Measurements from ENCODE around the gene HRAS. TPM values are rescaled to one million over a fixed set of nuclear protein-coding genes. Genes with fewer than 3 reads are reported as not detected.

The HRAS gene
- total and polyA plus RNA-seq, 2 of the 8 experiments (the other 6 are each of a cell fraction or from before 2014, with no cell fraction given), result 44.3 to 54.7 TPM

GRCh38 chr11:518463-519202 is 16.7 kb downstream of the HRAS start:
- no peaks in the 10 kb centered on the region for H4K20me1 ChIP-seq (replicated peaks in 1 of 2; ENCODE audit: control insufficient read depth in 1 of 2, insufficient read depth in 2 of 2, low read length in 2 of 2)
- no peak overlapping the region for H3K27ac ChIP-seq (ENCODE audit: low read depth, low read length)
- no peaks in the 10 kb centered on the region for H3K79me2 ChIP-seq (ENCODE audit: control insufficient read depth in 1 of 2, insufficient read depth in 2 of 2, low read length in 2 of 2)
- H4K5ac ChIP-seq (ENCODE audit: insufficient read length, low read depth, low read length), result no peak overlapping the region
- H3K36me3 ChIP-seq (ENCODE audit: control insufficient read depth in 2 of 4, insufficient read depth in 4 of 4, low read length in 3 of 4), result no peaks in the 10 kb centered on the region
- no peak overlapping the region for H2BK15ac ChIP-seq (ENCODE audit: low read length)
- peak overlapping the region; percentile 41; the same call in 1 of the 2 replicates for H4K8ac ChIP-seq (ENCODE audit: extremely low read depth, insufficient read depth, low read length)
- no peak overlapping the region for H3K4ac ChIP-seq (replicated peaks; ENCODE audit: insufficient read length, low read depth, low read length)
- H3K27me3 ChIP-seq (replicated peaks in 1 of 4; ENCODE audit: control insufficient read depth in 3 of 4, extremely low read depth in 1 of 4, insufficient read depth in 3 of 4, low read length in 3 of 4), result 0 out of 7 replicates have a peak, but pooled peaks cover 0 to 3% (median 0%) of the 10 kb centered on the region in 4 experiments
- no peak for FAIRE-seq
- DNase-seq (ENCODE audit: low read depth in 1 of 2, low spot score in 2 of 2), result peak; percentile 51 to 93
- no peak overlapping the region for H2BK5ac ChIP-seq (ENCODE audit: low read depth, low read length)
- H3K23ac ChIP-seq (ENCODE audit: insufficient read length), result no peak overlapping the region
- H3K14ac ChIP-seq (ENCODE audit: insufficient read length), result no peak overlapping the region
- 24% methylated on average over 56 of the region's 74 CpGs; no CpG with 5 or more reads in 1 of the 2 experiments for WGBS, 2 experiments (ENCODE audit: extremely low coverage in 1 of 2, insufficient coverage in 1 of 2, insufficient read length in 1 of 2, insufficient replicate concordance in 2 of 2, low coverage in 1 of 2, low lambda C conversion rate in 2 of 2, missing lambda C conversion rate in 1 of 2)
- peak overlapping the region in 1 of 2 experiments; percentile 40; a peak in 2 of 4 replicates for H3K4me2 ChIP-seq (ENCODE audit: insufficient read depth in 1 of 2, low read depth in 2 of 2, low read length in 2 of 2)
- no peaks in the 10 kb centered on the region for H3K4me1 ChIP-seq (replicated peaks in 1 of 4; ENCODE audit: control insufficient read depth in 3 of 4, insufficient read depth in 4 of 4, low read length in 3 of 4)
- no peak overlapping the region for H2BK20ac ChIP-seq (ENCODE audit: low read length)
- CTCF ChIA-PET (ENCODE audit: partially characterized antibody), result interaction anchor here (0.6 to 2.0 kb wide), 30 partner anchors 9 to 403 kb away, joined by 3 to 14 read pairs (median 5); partner anchors contain the start of genes HRAS and PTDSS2
- H3K9ac ChIP-seq (replicated peaks in 1 of 4; ENCODE audit: extremely low read depth in 1 of 4, low read depth in 3 of 4, low read length in 3 of 4), result no peak overlapping the region
- H3K79me1 ChIP-seq (ENCODE audit: low read depth, low read length), result no peaks in the 10 kb centered on the region
- H3K4me3 ChIP-seq (ENCODE audit: extremely low read depth in 1 of 4, insufficient read depth in 2 of 4, low read depth in 3 of 4, low read length in 4 of 4), result peak overlapping the region in 1 of 4 experiments; percentile 45; a peak in 2 of 8 replicates
- no peak overlapping the region for H3K18ac ChIP-seq (ENCODE audit: extremely low read depth, low read length)
- no peak overlapping the region for H2BK12ac ChIP-seq (ENCODE audit: low read depth, low read length)
- H3K56ac ChIP-seq (replicated peaks; ENCODE audit: insufficient read length, low read depth, low read length), result no peak overlapping the region
- no peak overlapping the region for H2BK120ac ChIP-seq (replicated peaks; ENCODE audit: low read depth, low read length)
- H4K91ac ChIP-seq (replicated peaks; ENCODE audit: insufficient read length, low read length), result no peak overlapping the region
- peaks cover 4 to 14% of the 10 kb centered on the region in 2 experiments; a peak in 1 of 4 replicates for H3K9me3 ChIP-seq (ENCODE audit: insufficient read depth in 2 of 2, low read depth in 1 of 2, low read length in 1 of 2)
- H2AFZ ChIP-seq (ENCODE audit: low read length), result 0 out of 2 replicates have a peak overlapping the region, but pooled peaks have one; percentile 30
- H3K23me2 ChIP-seq (ENCODE audit: low read depth, low read length), result no peaks in the 10 kb centered on the region
- H2AK5ac ChIP-seq (ENCODE audit: low read depth, low read length), result no peak overlapping the region
- POLR2A ChIA-PET (ENCODE audit: partially characterized antibody), result interaction anchor here (0.6 to 1.5 kb wide), 6 partner anchors 9 to 47 kb away, joined by 3 to 5 read pairs (median 4); partner anchors contain the start of gene RNH1
- peak; percentile 97 for TF ChIP-seq E2F6 (IDR thresholded peaks at IDR 0.05)

All from H1 (cell line).